GM18868 (cell line): Measurements from ENCODE around the gene PCYT1A.
A peak's percentile ranks its signal among the peaks of the same experiment; 100 is the strongest.
"Not testable (repeated sequence)": the region's sequence is repeated elsewhere in the genome, so short reads cannot be mapped to it uniquely, and the experiment has no call there.

Source experiments
- ATAC-seq: cut with Tn5 transposase; IDR thresholded peaks from one replicate; pipeline ENCODE4 v1.9.1; 2021; ENCODE audit warnings: mild to moderate bottlenecking, moderate library complexity; ENCODE audit not compliant: unreplicated experiment

PCYT1A gene

DNA sequence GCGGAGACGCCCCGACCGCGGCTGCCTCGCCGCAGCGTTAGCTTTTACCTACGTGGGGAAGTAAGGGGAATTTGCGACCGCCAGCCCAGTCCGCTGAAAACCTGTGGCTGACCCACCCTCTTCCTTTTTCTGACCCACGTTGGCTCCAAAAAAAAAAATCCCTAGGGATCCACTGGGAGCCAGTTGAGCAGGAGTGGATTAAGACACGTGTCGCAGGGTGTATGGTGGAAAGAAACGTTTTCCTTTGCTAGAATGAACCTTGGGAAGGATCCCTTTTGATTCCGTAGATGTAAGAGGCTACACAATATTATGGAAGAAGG is 575 bp upstream of the PCYT1A start:
- ATAC-seq: peak; percentile 22

DNA sequence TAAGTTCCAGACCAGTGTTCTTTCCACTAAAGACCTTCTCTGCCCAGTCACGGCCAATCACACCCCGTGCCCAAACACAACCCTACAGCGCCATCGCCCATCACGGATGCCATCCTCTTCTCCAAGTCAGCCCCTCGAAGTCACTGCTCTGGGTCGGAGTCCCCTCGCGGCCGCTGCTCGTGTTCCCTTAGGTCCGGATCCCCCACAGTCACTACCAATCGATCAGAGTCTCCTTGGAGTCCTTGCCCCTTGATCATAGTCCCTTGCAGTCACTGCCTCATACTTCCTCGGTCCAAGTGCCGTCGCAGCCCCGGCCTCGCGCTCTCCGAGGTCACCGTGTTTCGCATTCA is 461 bp downstream of the PCYT1A start:
- ATAC-seq: peak; percentile 15

DNA sequence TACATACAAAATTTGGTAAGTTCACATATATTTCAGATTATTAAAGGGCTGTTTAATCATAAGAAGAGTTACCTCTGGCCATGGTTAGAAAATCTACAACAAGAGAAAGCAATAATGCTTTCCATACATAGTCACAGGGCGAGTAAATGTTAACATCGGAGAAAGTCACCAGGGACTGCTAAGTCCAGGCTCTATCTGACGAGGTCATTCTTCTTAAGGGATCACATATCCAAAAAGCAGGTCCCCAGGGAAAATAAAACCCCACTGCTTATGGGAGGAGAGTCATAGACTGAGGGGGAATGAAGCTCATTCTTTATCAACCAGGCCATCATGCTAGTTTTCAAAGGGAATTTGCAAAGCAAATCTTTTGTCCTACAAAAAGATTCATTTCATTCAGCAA is 3.1 kb downstream of the PCYT1A start:
- ATAC-seq: no peak

DNA sequence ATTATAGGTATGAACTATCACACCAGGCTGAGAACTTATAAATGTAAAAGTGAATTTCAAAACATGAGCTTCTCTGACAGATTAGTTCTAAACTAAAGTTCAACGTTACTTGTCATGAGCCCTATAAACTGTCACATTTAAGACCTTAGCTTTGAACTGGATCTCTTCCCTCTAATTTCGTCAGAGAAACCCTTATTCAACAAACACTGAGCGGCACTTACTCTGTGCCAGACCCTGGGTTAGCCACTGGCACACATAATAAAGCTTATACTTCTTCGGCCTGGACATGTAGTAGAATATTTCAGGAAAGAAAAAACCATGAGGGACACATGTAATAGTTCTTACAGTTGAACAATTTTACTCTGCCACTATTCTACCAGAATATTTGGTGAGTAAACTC is 5.6 kb downstream of the PCYT1A start:
- no peak for ATAC-seq

DNA sequence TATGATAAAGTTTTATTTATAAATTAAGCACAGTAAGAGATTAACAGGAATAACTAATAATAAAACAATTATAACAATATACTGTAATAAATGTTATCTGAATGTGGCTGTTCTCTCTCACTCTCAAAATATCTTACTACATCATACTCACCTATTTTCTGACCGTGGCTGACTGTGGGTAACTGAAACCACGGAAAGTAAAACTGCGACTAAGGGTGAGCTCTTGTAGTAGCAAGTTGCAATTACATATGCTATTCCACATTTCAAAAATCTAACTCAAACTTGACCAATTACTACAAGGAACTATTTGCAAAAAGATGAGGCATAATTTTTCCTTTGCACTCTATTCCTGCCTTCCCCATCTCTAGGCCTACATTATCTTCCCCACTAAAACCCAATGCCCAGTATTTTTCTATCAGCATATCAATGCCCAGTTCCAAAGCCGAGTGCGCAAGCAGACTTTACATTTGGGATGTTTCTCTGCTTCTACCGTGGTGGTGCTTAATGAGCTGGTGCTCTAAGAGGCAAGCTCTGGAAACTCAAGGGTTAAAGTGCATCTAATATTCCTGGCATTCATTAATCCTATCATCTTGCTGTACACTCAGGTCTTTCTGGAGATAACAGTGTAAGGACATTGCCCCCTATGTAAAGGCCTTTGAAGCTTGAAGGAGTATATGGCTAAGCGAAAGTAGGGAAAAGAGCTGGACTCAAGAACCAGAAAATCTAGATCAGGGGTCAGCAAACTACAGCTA is 6.7 kb downstream of the PCYT1A start:
- peak; percentile 67 for ATAC-seq

DNA sequence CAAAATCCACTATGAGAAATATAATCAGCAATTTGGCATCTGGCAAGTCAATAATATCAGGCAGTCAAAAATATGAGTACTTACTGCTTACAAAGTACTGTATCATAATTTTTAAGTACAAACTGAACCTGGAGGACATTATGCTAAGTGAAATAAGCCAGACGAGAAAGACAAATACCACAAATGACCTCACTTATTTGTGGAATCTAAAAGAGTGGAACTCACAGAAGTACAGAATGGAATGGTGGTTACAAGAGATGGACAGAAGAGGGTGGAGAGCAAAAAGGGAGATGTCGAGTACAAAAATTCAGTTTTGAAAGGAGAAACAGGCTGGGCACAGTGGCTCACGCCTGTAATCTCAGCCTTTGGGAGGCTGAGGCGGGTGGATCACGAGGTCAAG is 12.4 kb downstream of the PCYT1A start:
- ATAC-seq: no peak

DNA sequence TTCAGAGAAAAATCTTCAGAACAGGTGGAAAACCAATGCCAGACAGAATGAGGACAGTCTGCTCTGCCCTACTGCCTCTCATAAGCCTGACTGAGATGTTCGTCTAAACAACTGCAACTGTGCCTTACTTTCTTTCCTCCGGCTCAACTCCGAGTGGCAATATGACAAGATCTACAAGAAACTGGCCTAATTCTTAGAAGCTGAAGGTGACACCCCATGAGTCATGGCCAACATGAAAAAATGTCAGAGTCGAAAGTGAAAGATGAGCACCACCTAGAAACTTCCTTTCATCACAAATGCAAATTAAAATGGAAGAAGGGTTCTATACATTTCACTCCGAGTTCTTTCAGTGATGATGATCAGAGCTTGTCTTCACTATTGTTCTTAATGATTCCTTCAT is 12.9 kb downstream of the PCYT1A start:
- peak; percentile 78 for ATAC-seq

DNA sequence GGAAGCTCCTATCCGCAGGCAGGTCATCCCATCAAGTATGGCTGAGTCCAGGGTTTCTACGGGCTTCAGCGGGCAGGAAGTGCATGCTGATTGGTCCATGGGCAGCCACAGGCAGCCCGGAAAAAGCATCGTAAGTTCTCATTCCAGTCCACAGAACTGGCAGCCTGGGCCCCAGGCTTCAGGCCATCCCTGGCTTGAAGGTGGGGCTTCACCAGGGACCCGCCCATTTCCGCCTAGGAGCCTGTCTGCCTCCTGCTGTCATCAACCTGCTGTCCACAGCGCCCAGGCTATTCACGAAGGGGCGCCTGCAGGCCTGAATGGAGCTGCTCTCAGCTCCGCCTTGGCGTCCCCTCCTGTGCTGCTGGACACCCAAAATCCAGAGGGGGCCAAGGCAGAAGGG is 13.9 kb downstream of the PCYT1A start:
- no peak for ATAC-seq

DNA sequence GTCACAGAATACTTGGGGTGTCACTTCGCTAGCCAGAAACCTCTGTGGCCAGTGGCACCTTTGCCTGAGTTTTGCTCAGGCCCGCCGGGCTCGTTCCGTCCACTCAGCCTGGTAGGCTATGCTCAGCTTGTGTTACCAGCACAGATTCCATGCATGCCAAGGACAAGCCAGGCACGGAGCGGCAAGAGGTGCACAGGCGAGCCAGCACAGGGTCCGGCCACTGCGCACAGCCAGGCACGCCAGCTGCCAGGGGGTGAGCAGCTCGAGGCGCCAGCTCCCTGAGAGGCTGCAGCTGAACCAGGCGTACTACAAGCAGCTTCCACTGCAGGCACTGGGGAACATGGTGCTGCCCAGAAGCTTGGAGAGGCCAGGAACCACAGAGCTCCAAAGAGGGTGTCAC is 14.7 kb downstream of the PCYT1A start:
- no peak for ATAC-seq

DNA sequence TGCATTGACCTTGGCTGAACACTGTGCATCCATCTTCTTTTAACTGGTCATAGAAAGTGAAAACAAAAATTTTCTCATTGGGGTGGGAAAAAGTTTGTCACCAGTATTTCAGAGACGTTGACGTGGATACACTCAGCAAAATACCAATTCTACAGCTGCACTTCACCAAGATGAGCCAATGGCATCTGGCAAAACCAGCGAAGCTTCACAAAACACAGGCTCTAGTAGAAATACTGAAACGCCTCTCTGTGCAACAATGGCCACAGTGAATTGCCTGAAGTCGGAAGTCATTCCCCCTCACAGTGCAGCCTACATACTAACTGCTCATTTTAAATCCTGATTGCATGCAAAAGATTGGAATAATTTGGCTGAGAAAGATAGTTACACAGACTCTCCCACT is 17.0 kb downstream of the PCYT1A start:
- ATAC-seq: no peak

DNA sequence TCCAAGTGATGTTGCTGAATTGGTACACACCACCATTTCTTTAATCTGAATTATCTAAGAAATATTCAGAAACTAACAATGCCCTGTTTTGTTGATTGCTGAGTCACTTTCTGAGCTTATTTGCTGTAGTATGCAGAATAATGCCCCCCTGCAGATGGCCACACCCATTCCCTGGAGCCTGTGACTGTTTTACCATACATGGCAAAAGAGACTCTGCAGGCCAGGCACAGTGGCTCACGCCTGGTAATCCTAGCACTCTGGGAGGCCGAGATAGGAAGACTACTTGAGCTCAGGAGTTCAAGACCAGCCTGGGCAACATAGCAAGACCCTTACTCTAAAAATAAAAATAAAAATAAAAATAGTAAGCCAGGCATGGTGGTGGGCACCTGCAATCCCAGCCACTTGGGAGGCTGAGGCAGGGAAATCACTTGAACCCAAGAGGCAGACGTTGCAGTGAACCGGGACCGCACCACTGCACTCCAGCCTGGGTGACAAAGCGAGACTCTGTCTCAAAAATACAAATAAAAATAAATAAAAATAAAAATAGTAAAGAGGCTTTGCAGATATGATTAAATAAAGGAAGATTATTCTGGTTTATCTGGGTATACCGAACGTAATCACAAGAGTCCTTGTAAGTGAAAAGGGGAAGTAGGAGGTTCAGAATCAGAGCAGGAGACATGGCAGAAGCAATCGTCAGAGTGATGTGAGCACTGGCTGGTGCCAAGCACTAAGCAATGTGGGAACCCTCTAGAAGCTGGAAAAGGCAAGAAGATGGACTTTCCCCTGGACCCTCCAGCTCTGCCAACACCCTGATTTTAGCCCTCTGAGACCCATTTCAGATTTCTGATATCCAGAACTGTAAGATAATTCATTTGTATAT is 19.0 kb downstream of the PCYT1A start:
- ATAC-seq: no peak

DNA sequence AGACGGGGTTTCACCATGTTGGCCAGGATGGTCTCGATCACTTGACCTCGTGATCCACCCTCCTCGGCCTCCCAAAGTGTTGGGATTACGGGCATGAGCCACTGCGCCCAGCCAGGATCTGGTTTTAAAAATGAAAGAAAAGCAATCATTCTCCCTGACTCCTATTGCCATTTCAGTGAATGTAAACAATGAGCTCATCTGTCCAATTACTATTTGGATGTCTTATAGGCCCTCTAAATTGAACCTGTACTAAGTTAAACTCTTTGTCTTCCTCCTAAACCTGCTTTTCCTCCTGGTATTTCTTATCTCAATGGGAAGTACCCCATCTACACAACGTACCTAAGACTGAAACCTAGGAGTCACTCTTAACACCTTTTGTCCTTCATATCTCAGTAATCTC is 23.7 kb downstream of the PCYT1A start:
- no peak for ATAC-seq

DNA sequence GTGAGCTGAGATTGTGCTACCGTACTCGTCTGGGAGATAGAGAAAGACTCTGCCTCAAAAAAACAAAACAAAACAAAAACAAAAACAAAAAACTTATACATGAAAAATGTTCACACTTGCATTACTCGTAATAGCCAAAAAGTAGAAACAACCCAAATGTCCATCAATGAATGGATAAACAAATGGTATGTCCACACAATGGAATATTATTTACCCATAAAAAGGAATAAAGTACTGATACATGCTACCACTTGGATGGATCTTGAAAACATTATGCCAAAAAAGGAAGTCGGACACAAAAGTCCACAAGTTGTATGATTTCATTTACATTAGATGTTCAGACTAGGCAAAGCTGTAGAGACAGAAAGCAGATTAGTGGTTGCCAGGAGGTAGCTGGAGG is 26.7 kb downstream of the PCYT1A start:
- no peak for ATAC-seq

DNA sequence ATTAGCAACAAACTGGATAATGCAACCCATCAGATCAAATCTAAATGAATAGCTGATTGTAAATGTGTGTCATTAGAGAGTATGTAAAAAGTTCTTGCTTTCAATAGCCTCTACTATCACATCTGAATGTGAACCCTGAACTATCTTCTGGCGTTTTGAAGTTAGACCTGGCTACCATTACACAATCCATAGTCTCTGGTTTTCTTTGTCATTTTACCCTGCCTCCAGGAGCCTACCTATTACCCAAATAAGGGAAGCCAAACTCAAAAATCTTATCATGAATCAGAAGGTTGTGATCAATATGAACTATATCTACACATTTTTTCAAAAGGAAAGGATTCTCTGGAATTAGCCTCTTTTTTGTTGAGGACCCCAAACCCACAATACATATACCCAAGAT is 31.8 kb downstream of the PCYT1A start:
- ATAC-seq: no peak

DNA sequence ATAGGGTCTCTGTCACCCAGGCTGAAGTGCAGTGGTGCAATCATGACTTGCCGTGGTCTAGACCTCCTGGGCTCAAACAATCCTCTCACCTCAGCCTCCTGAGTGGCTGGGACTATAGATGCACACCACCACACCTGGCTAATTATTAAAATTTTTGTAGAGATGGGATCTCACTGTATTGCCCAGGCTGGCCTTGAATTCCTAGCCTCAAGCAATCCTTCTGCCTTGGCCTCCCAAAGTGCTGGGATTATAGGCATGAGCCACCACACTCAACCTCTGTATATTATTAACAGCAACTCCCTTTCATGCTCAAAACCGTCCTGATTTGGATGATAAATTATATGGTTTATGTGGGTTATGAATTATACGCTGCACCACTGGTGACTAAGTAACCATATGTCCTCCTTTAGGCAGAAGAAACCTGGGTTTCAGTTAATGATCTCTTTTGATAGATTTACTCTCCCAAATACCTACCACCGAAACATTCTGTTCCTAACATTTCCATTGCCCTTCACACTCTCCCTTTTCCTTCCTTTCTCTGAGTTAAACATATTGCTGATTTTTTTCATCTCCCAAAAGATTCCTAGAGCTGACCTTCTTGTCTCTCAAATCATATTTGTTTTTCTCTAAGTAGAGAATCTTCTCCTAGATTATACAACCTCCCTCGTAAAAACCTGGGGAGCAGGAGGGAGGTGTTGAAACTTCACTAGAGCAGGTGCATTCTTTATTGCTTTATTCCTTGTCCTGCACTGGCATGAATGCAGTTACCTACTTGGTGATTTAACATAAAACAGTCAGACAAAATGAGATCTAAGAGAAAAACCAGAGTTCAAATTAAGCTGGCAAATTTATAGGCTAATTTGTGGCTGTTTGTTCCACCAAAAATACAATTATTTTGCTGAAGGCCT is 32.9 kb downstream of the PCYT1A start:
- no peak for ATAC-seq

DNA sequence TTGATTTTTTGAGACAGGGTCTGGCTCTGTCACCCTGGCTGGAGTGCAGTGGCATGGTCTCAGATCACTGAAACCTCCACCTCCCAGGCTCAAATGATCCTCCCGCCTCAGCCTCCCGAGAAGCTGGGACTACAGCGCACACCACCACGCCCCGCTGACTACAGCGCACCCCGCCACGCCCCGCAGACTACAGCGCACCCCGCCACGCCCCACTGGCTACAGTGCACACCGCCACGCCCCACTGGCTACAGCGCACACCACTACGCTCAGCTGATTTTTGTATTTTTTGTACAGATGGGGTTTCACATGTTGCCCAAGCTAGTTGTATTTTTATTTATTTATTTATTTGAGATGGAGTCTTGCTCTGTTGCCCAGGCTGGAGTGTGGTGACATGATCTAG is 35.6 kb downstream of the PCYT1A start:
- ATAC-seq: no peak

DNA sequence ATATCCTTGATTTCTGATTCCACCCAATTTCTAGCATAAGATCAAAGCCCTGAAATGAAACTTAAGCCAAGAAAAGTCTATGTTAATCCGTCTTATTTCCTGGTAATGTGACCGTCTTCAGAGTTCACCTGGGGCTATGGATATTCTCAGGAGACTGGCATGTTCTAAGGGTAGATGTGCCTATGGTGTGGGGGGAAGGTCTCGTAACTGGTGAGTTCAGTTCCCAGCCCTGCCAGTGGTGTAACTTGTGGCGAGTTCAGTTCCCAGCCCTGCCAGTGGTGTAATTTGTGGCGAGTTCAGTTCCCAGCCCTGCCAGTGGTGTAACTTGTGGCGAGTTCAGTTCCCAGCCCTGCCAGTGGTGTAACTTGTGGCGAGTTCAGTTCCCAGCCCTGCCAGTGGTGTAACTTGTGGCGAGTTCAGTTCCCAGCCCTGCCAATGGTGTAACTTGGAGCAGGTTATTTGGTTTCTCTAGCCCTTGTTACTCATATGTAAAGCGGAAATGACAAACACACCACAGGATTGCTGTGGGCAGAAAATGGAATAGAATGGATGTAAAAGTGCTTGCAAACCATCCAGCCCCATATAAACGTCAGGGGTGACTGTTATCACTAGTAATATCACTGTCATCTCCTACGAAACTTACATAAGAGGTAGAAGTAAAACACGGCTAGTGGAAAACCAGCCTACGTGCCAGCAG is 40.8 kb downstream of the PCYT1A start:
- ATAC-seq: no peak

DNA sequence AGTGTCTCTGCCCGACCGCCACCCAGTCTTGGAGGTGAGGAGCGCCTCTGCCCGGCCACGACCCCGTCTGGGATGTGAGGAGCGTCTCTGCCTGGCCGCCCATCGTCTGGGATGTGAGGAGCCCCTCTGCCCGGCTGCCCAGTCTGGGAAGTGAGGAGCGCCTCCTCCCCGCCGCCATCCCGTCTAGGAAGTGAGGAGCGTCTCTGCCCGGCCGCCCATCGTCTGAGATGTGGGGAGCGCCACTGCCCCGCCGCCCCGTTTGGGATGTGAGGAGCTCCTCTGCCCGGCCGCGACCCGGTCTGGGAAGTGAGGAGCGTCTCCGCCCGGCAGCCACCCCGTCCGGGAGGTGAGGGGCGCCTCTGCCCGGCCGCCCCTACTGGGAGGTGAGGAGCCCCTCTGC is 43.4 kb downstream of the PCYT1A start:
- ATAC-seq: not testable (repeated sequence)

DNA sequence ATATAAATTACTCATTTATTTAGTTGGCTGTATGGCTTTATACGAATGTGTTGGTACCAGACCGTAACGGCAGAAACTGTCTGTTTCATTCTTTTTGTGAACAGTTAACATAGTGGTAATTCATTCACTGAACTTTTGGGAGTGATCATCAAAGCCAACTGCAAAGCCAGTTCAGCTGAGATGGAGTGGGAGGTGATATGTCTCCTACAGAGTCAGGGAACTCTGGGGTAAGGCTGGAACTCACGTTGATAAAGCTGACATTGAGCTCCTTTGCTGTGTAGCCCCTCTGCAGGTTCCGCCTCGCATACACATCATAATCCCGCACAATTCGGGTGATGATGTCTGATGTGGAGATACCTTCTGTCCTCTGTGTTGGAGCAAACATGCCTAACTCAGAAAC is 45.8 kb downstream of the PCYT1A start:
- ATAC-seq: no peak

DNA sequence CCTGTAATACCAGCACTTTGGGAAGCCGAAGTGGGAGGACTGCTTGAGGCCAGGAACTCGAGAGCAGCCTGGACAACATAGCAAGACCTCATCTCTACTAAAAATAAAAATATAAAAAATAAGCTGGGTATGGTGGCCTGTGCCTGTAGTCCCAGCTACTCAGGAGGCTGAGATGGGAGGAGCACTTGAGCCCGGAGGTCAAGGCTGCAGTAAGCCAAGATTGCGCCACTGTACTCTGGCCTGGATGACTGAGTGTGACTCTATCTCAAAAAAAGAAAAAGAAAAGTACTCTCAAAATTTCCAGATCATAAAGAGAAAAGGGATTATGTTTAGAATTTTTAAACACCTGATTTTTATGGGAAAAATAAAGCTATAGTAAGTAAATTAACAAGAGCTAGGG is 47.1 kb downstream of the PCYT1A start:
- ATAC-seq: no peak
